ENCODE results near the gene GTF3C2.
A peak's percentile ranks its signal among the peaks of the same experiment; 100 is the strongest.

GTF3C2 gene

DNA sequence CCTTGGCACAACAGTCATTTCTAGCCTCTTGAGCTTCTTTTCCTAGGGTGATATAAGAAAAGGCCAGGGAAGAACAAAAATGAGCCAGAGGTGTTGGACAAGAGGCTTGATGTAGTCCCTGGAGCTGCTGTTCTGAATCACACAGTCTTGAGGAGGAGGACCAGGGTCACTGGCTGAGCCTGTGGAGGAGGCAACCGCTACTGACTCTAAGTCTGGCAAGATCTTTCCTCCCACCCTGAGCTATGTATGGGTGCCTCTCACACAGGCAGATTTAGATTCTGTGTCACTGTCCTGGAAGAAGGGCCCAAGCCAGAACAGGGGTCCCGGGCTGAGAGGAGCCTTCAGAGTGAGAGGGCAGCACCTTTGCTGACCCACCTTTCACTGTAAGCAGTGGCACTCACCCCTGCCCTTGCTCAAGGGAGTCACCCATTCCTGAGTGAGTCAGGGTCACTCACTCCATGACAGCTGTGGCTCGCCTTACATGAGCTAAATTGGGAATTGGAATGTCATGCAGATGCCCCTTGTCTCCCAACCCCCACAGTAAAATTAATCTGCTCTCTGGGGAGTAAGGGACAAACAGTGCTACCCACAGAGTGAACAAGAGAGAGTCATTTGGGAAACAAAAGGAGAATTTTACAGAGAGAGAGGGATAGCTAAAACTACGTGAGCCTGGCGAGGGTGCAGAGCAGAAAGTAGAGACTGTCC, 74.6 kb downstream of the GTF3C2 start, which contains the start of gene TRIM54:
TSS of gene TRIM54 (plus strand) at position 575 of the 705 bp plus-strand sequence. CDS start 303 bp downstream, outside the sequence.
- peaks cover 0 to 17% (median 9%) of the 10 kb centered on the region in 10 experiments; a peak in 12 of 20 replicates for H3K4me1 ChIP-seq
- no peak for TF ChIP-seq Cebpa-rat (IDR thresholded peaks at IDR 0.05)
- peak within 1 kb of the TSS in 7 of 11 experiments; percentile 18 to 60 (median 47); a peak in 11 of 22 replicates for H3K4me2 ChIP-seq
- H3K36me3 ChIP-seq = no peaks in the 10 kb centered on the region
- no peaks in the 10 kb centered on the region for H3K27me3 ChIP-seq
- H4K20me1 ChIP-seq = no peaks in the 10 kb centered on the region
- no peaks in the 10 kb centered on the region for H3K9me3 ChIP-seq (replicated peaks in 1 of 11)
- no peak within 1 kb of the TSS for H3K27ac ChIP-seq
- H3K4me3 ChIP-seq = no peak within 1 kb of the TSS
- H3K9ac ChIP-seq = peak within 1 kb of the TSS in 7 of 11 experiments; percentile 4 to 47 (median 31); a peak in 7 of 22 replicates

- no peak for TF ChIP-seq Cebpa-rat (IDR thresholded peaks at IDR 0.05)
- Histone ChIP-seq H3K9ac (peak overlapping the region in 1 of 11 experiments; percentile 4; a peak in 1 of 22 replicates), H3K27me3 (no peaks in the 10 kb centered on the region), H3K36me3 (no peaks in the 10 kb centered on the region), H3K4me3 (no peak overlapping the region), H3K9me3 (replicated peaks in 1 of 11) (no peaks in the 10 kb centered on the region), H3K4me2 (no peak overlapping the region), H3K4me1 (peaks cover 0 to 17% (median 9%) of the 10 kb centered on the region in 10 experiments; a peak in 12 of 20 replicates), H3K27ac (no peak overlapping the region), H4K20me1 (no peaks in the 10 kb centered on the region)
Measured at GRCh38 chr2:27281442-27281841, 75.1 kb downstream of the GTF3C2 start.

DNA sequence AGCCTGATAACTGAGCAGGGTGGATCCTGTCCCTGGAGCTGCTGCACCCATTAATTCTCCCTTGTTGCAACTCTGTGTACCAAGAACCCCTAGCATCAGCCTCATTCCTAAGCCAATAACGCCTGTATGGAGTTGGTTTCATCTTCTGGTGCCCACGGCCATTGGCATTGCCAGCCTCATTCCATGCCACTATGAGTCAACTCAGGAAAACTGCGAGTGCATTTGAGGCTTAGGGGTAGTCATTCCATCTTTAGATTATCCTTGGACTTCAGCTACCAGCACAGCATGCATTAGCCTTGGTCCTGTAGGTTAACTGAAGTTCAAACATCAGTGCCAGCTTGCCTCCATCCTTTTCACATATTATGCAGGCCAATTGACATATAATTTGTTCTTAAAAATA, 75.7 kb downstream of the GTF3C2 start:
- no peak for TF ChIP-seq Cebpa-rat (IDR thresholded peaks at IDR 0.05)
- Histone ChIP-seq H3K9ac (no peak overlapping the region), H3K27me3 (no peaks in the 10 kb centered on the region), H3K36me3 (no peaks in the 10 kb centered on the region), H3K9me3 (replicated peaks in 1 of 11) (no peaks in the 10 kb centered on the region), H3K4me1 (peaks cover 0 to 17% (median 9%) of the 10 kb centered on the region in 10 experiments; a peak in 12 of 20 replicates), H3K4me3 (no peak overlapping the region), H3K4me2 (no peak overlapping the region), H4K20me1 (no peaks in the 10 kb centered on the region), H3K27ac (no peak overlapping the region)

DNA sequence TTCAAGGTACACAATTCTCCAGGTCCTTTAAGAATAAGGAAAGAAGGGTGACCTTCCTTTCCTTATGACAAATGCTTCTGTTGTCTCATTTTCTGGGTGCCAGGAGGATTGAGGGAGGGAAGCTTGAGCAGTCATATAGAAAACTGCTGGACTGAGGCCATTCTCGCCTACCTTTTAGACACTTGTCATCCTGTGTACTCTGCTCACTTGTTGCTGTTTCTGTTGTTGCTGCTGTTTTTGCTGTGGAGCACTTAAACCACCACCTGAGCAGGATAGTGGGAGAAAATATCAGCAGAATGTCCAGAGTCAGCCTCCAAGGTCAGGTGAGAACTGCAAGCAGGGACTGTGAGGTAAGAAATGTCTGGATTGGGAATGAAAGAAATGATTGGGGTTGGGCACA, 78.6 kb downstream of the GTF3C2 start:
- no peaks in the 10 kb centered on the region for H4K20me1 ChIP-seq
- no peak overlapping the region for H3K9ac ChIP-seq
- H3K9me3 ChIP-seq (replicated peaks in 1 of 11) = no peaks in the 10 kb centered on the region
- no peak overlapping the region for H3K4me2 ChIP-seq
- no peak overlapping the region for H3K27ac ChIP-seq
- H3K4me3 ChIP-seq = no peak overlapping the region
- no peaks in the 10 kb centered on the region for H3K27me3 ChIP-seq
- H3K36me3 ChIP-seq = no peaks in the 10 kb centered on the region
- H3K4me1 ChIP-seq = peaks cover 0 to 17% (median 9%) of the 10 kb centered on the region in 10 experiments; a peak in 12 of 20 replicates
- TF ChIP-seq Cebpa-rat (IDR thresholded peaks at IDR 0.05) = no peak
